Type B pancreatic cell (in vitro differentiated cells): ENCODE measurements around the gene ARMH4. TPM values are rescaled to one million over a fixed set of nuclear protein-coding genes. Genes with fewer than 3 reads are reported as not detected.
A peak's percentile ranks its signal among the peaks of the same experiment; 100 is the strongest.

Experiments
- DNase-seq: peaks from one replicate; pipeline ENCODE4 v3.0.0; 2021; ENCODE audit warnings: mixed read lengths; ENCODE audit not compliant: unreplicated experiment; ENCODE audit errors: extremely low spot score
- H3K27ac Mint-ChIP-seq: 2 replicates; pipeline ENCODE4 v1.8.0; 2021; ENCODE audit warnings: mild to moderate bottlenecking, mixed read lengths
- H3K27me3 Mint-ChIP-seq: 2 replicates; pipeline ENCODE4 v1.8.0; 2021; ENCODE audit warnings: mixed read lengths
- H3K36me3 Mint-ChIP-seq: 2 replicates; pipeline ENCODE4 v1.8.0; 2021; ENCODE audit warnings: mixed read lengths
- H3K4me1 Mint-ChIP-seq: one replicate; pipeline ENCODE4 v1.8.0; 2021; ENCODE audit warnings: mixed read lengths; ENCODE audit not compliant: unreplicated experiment
- H3K4me3 Mint-ChIP-seq: 2 replicates; pipeline ENCODE4 v1.8.0; 2021; ENCODE audit warnings: mild to moderate bottlenecking, mixed read lengths
- H3K9me3 Mint-ChIP-seq: 2 replicates; pipeline ENCODE4 v1.8.0; 2021; ENCODE audit warnings: mixed read lengths
- CTCF ChIP-seq: fragments of 200-600 bp; sonication (generic); conservative IDR thresholded peaks from 2 replicates; pipeline ENCODE4 v1.5.0; 2021; ENCODE audit warnings: antibody characterized with exemption, mild to moderate bottlenecking
- total RNA-seq: library from RNA; stranded (reverse); gene quantifications from 2 replicates; pipeline ENCODE4 v1.2.1, GENCODE V29; 2021; ENCODE audit warnings: low replicate concordance

Gene ARMH4
- total RNA-seq, 1 donor from 2014 or later = 22.0 TPM

- DNase-seq = no peak
- Mint-ChIP-seq H3K4me3 (no peak overlapping the region), H3K27ac (no peak overlapping the region), H3K27me3 (no peaks in the 10 kb centered on the region), H3K9me3 (no peaks in the 10 kb centered on the region), H3K36me3 (no peaks in the 10 kb centered on the region), H3K4me1 (peaks cover 21% of the 10 kb centered on the region)
- TF ChIP-seq CTCF = no peak
Observed at GRCh38 chr14:58078068-58078467, 73.9 kb downstream of the ARMH4 start.

- H3K4me1 Mint-ChIP-seq = peaks cover 17% of the 10 kb centered on the region
- no peak overlapping the region for H3K4me3 Mint-ChIP-seq
- H3K9me3 Mint-ChIP-seq = no peaks in the 10 kb centered on the region
- H3K36me3 Mint-ChIP-seq = no peaks in the 10 kb centered on the region
- no peaks in the 10 kb centered on the region for H3K27me3 Mint-ChIP-seq
- no peak for TF ChIP-seq CTCF
- DNase-seq = no peak
- no peak overlapping the region for H3K27ac Mint-ChIP-seq
Observed at GRCh38 chr14:58077621-58078020, 74.4 kb downstream of the ARMH4 start.

GRCh38 chr14:58073516-58073915 lies 78.5 kb downstream of the ARMH4 start:
- no peaks in the 10 kb centered on the region for H3K36me3 Mint-ChIP-seq

GRCh38 chr14:58072288-58073071 lies 79.5 kb downstream of the ARMH4 start:
- Mint-ChIP-seq H3K36me3 (no peaks in the 10 kb centered on the region), H3K27ac (no peak overlapping the region), H3K4me1 (no peaks in the 10 kb centered on the region), H3K9me3 (no peaks in the 10 kb centered on the region), H3K27me3 (no peaks in the 10 kb centered on the region), H3K4me3 (no peak overlapping the region)
- peak; percentile 86 for TF ChIP-seq CTCF
- no peak for DNase-seq

More at GRCh38 chr14:58073516-58073915, 78.5 kb downstream of the ARMH4 start:
- H3K4me1 Mint-ChIP-seq = peaks cover 8% of the 10 kb centered on the region
- H3K27me3 Mint-ChIP-seq = no peaks in the 10 kb centered on the region
- no peak for DNase-seq
- no peak for TF ChIP-seq CTCF
- no peak overlapping the region for H3K4me3 Mint-ChIP-seq
- no peak overlapping the region for H3K27ac Mint-ChIP-seq
- no peaks in the 10 kb centered on the region for H3K9me3 Mint-ChIP-seq

- no peaks in the 10 kb centered on the region for H3K9me3 Mint-ChIP-seq
- no peak for DNase-seq
- no peak for TF ChIP-seq CTCF
- no peaks in the 10 kb centered on the region for H3K36me3 Mint-ChIP-seq
- no peaks in the 10 kb centered on the region for H3K27me3 Mint-ChIP-seq
- H3K4me3 Mint-ChIP-seq = no peak overlapping the region
- H3K27ac Mint-ChIP-seq = no peak overlapping the region
- H3K4me1 Mint-ChIP-seq = no peaks in the 10 kb centered on the region
Observed at GRCh38 chr14:58071341-58071740, 80.7 kb downstream of the ARMH4 start.
